HG02970 (cell line): ENCODE results near the gene FAM3B.
"Not testable (repeated sequence)": the region's sequence is repeated elsewhere in the genome, so short reads cannot be mapped to it uniquely, and the experiment has no call there.

ENCODE experiments used
- ATAC-seq: cut with Tn5 transposase; IDR thresholded peaks from one replicate; pipeline ENCODE4 v1.9.1; 2021; ENCODE audit warnings: mild to moderate bottlenecking, moderate library complexity, moderate number of reproducible peaks; ENCODE audit not compliant: unreplicated experiment, low FRiP score

FAM3B gene

DNA sequence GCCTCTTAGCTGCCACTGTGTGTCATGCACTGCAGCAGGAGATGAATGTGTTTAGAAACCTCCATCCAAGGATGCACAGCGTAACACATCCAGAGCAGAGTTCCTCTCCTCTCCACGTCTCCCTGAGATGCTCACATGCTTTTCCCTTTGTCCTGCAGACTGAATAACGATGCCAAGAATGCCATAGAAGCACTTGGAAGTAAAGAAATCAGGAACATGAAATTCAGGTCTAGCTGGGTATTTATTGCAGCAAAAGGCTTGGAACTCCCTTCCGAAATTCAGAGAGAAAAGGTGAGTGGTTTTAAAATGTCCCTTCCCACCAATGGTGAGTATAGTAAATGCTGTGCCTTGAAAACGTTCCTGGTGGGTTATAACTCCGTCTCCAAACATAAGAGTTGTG, 31.8 kb downstream of the FAM3B start:
- ATAC-seq: no peak

DNA sequence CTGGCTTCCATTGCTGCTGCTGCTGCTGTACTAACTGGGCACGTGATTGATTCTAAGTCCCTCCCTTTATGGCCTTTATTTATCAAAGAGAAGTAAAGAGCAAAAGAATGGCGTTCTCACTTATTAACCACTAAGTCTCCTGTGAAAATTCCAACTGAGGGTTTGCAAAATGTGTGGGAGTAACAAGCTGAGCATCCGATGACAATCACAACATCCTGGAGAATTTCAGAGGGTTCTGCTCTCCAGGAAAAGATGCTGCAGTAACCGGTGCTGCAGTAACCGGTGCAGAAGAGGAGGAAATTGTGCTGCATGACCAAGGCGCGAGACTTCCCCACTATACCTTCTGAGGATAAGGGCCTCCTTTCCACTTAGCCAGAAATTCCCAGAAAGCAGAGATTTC, 32.5 kb downstream of the FAM3B start:
- ATAC-seq: no peak

GRCh38 chr21:41349619-41350390, 33.2 kb downstream of the FAM3B start:
- no peak for ATAC-seq

- no peak for ATAC-seq
These were observed 34.0 kb downstream of the FAM3B start for GRCh38 chr21:41350436-41351155.

DNA sequence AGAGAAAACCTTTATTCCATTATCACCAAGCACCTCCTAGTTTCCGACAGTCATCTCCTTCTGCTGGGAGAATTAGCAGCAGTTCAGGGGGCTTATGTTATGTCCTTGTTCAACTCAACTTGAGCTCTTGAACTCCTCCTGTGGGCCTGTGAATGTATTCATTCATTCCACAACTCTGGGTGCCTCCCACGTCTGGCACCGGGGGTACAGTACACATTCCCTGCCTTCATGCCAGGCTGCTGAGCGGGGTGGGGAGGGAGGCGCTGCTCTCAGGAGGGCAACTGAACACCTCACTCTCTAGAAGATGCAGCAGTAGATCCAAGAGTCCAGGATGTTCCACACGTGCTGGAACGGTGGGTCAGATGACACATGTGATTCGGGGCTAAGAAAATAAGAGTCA, 40.9 kb downstream of the FAM3B start:
- no peak for ATAC-seq

DNA sequence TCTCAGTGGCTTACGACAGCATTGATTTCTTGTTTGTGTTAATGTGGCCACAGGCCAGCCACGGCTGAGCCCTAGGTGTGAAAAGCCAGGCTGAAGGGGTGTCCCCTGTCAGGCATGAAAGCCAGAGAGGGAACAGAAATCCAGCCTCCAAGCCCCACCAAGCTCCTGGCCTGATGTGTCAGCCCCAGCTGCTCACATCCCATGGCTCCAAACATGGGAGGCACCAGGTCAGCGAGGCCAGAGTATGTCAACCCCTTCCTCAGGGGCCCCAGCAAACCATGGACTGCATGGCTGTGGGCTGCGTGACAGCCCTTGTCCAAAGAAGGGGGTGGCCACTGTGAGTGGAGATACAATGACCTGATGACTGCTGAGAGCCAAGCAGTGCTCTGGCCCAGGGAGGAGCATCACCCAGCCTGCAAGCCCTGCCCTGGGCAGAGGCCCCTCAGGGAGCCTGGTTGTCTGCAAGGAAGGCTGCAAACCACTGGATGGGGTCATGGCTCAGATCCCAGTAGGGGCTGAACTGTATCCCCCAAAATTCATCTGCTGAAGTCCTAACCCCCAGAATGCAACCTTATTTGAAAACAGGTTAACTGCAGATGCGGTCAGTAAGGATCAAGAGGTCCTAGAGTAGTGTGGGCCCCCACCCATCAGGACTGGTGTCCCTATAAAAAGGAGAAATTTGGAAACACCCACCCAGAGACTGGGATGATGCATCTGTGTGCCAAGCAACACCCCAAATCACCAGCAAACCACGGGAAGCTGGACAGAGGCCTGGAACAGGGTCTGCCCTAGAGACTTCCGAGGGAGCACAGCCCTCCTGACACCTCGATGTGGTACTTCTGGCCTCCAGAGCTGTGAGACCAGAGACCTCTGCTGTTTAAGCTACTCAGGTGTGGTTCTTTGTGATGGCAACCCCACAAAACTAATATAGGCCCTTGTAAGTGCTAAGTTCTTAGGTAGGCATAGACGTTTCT, 41.9 kb downstream of the FAM3B start:
- ATAC-seq: no peak

DNA sequence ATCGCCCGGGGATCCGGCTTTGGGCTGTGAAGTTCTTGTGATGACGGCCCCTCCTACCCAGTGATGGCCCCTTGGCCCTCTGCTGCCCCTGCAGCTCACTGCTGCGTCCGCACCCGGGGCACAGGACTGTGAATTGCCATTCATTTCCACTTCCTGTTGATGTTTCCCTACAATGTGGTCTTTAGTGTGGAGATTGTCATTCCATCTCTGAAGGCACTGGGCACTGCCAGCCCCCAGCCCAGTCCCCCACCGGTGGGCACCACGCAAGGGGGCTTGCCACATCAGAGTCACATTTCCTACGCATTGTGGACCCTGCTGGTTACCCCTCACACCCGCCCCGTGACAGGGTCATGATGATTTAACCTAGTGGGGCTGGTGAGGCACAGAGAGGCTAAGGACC, 42.7 kb downstream of the FAM3B start:
- ATAC-seq: no peak

- ATAC-seq: not testable (repeated sequence)
These were observed 43.1 kb downstream of the FAM3B start for GRCh38 chr21:41359754-41360071.

DNA sequence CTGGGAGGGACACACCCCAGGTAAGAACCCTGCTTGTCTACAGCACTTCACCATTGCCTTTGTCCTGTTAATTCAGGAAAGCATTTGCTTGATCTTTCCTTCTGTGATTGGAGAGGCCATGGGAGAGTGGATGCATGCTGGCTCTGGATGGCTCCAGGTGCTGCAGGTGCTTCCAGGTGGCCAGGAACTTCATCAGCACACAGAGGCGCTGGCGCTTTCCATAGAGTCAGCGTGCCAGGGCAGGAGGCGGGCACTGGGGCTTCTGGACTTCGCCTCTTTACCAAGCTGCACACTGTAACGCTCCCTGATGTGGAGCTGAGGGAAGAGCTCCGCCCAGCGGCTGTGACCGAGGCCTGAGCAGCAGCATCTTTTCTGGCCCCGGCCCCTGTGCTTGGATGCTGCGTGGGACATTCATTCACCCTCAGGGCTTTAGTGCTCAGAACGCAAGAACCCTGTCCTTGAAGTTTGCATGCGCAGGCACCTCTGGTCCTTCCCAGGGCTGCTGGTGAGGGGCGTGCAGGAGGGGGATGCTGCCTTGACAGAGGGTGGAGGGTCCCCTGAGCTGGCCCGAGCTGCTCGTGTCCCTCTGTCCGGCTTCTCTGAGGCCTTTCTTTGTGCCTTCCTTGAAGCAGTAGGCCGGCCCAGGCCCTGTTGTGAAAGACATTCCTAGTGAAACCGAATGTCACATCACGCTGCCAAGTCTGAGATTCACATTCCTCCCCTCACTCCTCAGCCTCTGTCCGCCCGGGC, 43.6 kb downstream of the FAM3B start:
- ATAC-seq: no peak

- no peak for ATAC-seq
These were observed 44.6 kb downstream of the FAM3B start for GRCh38 chr21:41361053-41361785.

DNA sequence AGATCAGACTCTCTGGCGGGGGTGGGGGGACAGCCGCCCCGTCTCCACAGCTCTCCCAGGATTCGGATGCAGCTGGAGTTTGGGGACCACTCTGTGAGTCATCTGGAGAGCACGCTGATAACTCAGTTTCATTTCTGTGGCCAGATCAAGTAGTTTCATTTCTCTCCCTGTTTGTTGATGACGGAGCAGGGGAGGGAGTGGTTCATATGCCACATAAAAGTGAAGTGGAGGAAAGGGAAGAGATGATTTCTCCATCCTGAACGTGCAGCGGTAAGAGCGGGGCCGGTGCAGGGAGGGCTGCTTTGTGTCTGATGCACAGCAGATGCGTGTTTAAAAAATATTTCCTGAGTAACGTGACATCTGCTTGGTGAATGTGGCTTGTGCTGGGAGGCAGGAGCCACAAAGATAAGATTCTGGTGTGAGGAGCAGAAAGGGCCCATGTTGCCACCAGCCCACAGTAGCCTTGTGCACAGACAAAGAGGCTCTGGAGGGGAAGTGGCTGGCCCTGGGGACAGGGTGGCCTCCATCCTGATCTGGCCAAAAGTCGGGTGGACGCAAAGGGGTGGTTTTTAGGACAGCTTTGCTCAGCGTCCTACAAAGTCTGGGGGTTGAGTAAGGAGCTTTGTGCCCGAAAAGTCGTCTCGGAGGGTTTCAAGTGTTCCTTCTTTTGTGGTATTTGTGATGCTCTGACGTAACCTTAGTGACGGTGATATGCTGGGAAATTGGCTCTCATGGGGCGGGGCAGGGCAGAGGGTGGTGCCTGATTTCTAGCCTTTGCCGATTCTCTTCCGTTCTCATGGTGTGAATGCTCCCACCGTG, 45.4 kb downstream of the FAM3B start, which contains the start of gene MX2:
Gene MX2, plus strand, starts transcription at position 242 of the 819 bp plus-strand sequence. CDS start 14,880 bp downstream, outside the sequence.
- ATAC-seq: peak; percentile 46

DNA sequence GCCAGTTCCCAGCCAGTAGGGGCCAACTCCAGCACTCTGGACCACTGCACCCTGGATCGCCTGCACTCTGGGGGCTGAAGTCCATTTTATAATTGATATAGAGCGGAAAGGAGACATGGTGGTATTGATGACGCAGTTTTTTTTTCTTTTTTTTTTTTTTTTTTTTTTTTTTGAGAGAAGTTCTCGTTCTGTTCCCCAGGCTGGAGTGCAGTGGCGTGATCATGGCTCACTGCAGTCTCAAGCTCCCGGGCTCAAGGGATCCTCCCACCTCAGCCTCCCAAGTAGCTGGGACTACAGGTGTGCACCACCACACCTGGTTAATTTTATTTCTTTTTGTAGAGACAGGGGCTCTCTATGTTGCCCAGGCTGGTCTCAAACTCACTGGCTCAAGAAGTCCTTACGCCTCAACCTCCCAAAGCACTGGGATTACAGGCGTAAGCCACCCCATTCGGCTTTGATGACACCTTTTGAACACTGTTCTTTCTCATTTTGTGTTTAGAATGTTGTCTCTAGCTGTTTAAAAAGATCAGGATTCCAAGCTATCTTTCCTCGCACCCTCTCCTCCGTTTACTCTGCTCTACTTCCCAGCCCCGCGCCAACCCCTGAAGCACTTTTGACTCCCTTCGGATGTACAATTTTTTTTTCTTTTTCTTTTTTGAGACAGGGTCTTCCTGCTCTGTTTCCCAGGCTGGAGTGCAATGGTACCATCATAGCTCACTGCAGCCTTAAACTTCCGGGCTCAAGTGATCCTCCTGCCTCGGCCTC, 46.2 kb downstream of the FAM3B start:
- ATAC-seq: no peak

- ATAC-seq: no peak
These were observed 47.0 kb downstream of the FAM3B start for GRCh38 chr21:41363370-41364270.

DNA sequence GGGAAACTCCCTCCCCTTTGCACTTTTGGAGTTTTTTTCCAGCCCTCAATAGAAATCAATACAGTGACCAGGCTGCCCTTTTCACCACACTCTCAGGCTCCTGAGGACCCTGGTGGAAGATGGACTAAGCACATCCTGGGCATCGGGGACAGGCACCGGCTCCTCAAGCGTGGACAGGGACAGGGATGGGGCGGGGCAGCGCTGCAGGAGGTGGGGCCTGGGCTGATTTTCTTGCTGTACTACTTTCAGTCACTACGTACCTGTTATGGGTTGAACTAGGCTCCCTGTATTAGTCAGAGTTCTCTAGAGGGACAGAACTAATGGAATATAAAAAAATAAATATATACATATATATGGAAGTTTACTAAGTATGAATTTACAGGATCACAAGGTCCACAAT, 47.7 kb downstream of the FAM3B start:
- ATAC-seq: no peak

- no peak for ATAC-seq
These were observed 48.9 kb downstream of the FAM3B start for GRCh38 chr21:41365377-41366107.

- ATAC-seq: no peak
These were observed 50.0 kb downstream of the FAM3B start for GRCh38 chr21:41366522-41367151.
